Measurements from ENCODE around the gene USP2.

Gene USP2

GRCh38 chr11:119381181-119381988, at the start of gene USP2:
TSS of gene USP2 (minus strand) at chr11:119381690. CDS start at chr11:119373480, 8,210 bp downstream.
- DNase-seq, result peak; percentile 79

GRCh38 chr11:119427279-119427678, 45.8 kb upstream of the USP2 start:
- DNase-seq, result no peak

- DNase-seq, result no peak
These were observed 44.7 kb upstream of the USP2 start for GRCh38 chr11:119426142-119426541.

- DNase-seq, result no peak
These were observed 43.3 kb upstream of the USP2 start for GRCh38 chr11:119424775-119425174.

GRCh38 chr11:119424276-119424675, 42.8 kb upstream of the USP2 start:
- DNase-seq, result no peak

- DNase-seq, result no peak
These were observed 42.2 kb upstream of the USP2 start for GRCh38 chr11:119423509-119424254.

- DNase-seq, result no peak
These were observed 41.5 kb upstream of the USP2 start, which contains the start of gene THY1 for GRCh38 chr11:119422809-119423508. TSS of gene THY1 (minus strand) at chr11:119423172. CDS start at chr11:119420905, 2,267 bp downstream.

- no peak for DNase-seq
These were observed 40.7 kb upstream of the USP2 start for GRCh38 chr11:119421941-119422808.

GRCh38 chr11:119421351-119421750, 39.9 kb upstream of the USP2 start:
- no peak for DNase-seq

GRCh38 chr11:119420631-119421030, 39.1 kb upstream of the USP2 start:
- DNase-seq, result no peak

GRCh38 chr11:119419834-119420492, 38.5 kb upstream of the USP2 start:
- no peak for DNase-seq

- DNase-seq, result no peak
These were observed 37.8 kb upstream of the USP2 start for GRCh38 chr11:119419246-119419645.

GRCh38 chr11:119418759-119419158, 37.3 kb upstream of the USP2 start:
- no peak for DNase-seq

- no peak for DNase-seq
These were observed 36.4 kb upstream of the USP2 start for GRCh38 chr11:119417726-119418540.

GRCh38 chr11:119416606-119417580, 35.4 kb upstream of the USP2 start:
- DNase-seq, result no peak

GRCh38 chr11:119415966-119416365, 34.5 kb upstream of the USP2 start:
- DNase-seq, result no peak

- DNase-seq, result no peak
These were observed 34.0 kb upstream of the USP2 start for GRCh38 chr11:119415517-119415916.

GRCh38 chr11:119414734-119415133, 33.2 kb upstream of the USP2 start:
- no peak for DNase-seq

GRCh38 chr11:119414321-119414720, 32.8 kb upstream of the USP2 start:
- DNase-seq, result no peak

- no peak for DNase-seq
These were observed 30.6 kb upstream of the USP2 start for GRCh38 chr11:119412072-119412471.

Measured in NCI-H2171 (cell line).